ENCODE data around the gene MYBPC2. TPM values are rescaled to one million over a fixed set of nuclear protein-coding genes. Genes with fewer than 3 reads are reported as not detected.

Gene MYBPC2
- total RNA-seq, 1 experiment from 2014 or later: not detected

DNA sequence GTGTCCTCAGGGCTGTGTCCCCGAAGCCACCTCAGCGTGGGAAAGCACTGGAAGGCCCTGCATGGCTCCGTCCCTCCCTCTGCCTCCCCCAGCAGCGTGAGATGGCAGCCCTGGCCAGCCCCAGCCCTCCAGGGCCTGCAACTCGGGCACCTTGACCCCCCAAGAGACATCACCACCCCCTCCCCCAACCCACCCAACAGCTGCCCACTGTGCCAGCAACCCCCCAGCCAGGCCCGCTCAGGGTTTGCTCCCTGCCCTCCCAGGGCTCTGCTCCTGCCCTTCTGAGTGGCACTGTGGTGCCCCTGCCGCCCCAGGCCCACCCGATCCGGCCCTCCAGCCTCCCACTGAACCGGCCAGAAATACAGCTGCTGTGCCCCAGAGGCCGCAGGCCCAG is 82.5 kb downstream of the MYBPC2 start:
- DNase-seq (ENCODE audit: low spot score): no peak

Other genes with a start within 250 kb of the MYBPC2 start
- 2.4 and 2.8 TPM in 2 replicates for gene MYH14, start 229.3 kb upstream of the MYBPC2 start, total RNA-seq (2014; rRNA removed; shearing (Covaris generic))
- gene KCNC3, start 103.5 kb upstream of the MYBPC2 start, total RNA-seq (2014; rRNA removed; shearing (Covaris generic)): 0.22 TPM in 1 of 2 replicates, not detected in the other
- 0.07 and 0.16 TPM in 2 replicates for gene NAPSA, start 67.3 kb upstream of the MYBPC2 start, total RNA-seq (2014; rRNA removed; shearing (Covaris generic))
- gene NR1H2, start 56.4 kb upstream of the MYBPC2 start, total RNA-seq (2014; rRNA removed; shearing (Covaris generic)): 96.8 and 97.3 TPM in 2 replicates
- 57.5 and 79.9 TPM in 2 replicates for gene POLD1, start 48.5 kb upstream of the MYBPC2 start, total RNA-seq (2014; rRNA removed; shearing (Covaris generic))
- gene SPIB, start 14.0 kb upstream of the MYBPC2 start, total RNA-seq (2014; rRNA removed; shearing (Covaris generic)): 0.07 and 0.14 TPM in 2 replicates
- gene EMC10, start 43.6 kb downstream of the MYBPC2 start, total RNA-seq (2014; rRNA removed; shearing (Covaris generic)): 61.5 and 64.7 TPM in 2 replicates
- 1.6 TPM in 1 of 2 replicates, not detected in the other for gene GARIN5A, start 44.0 kb downstream of the MYBPC2 start, total RNA-seq (2014; rRNA removed; shearing (Covaris generic))
- 38.4 and 44.4 TPM in 2 replicates for gene JOSD2, start 78.3 kb downstream of the MYBPC2 start, total RNA-seq (2014; rRNA removed; shearing (Covaris generic))
- gene ASPDH, start 81.0 kb downstream of the MYBPC2 start, total RNA-seq (2014; rRNA removed; shearing (Covaris generic)): 0.36 TPM in 1 of 2 replicates, not detected in the other
- gene LRRC4B, start 135.5 kb downstream of the MYBPC2 start, total RNA-seq (2014; rRNA removed; shearing (Covaris generic)): 12.3 and 13.5 TPM in 2 replicates
- gene SYT3, start 207.0 kb downstream of the MYBPC2 start, total RNA-seq (2014; rRNA removed; shearing (Covaris generic)): 1.9 and 2.2 TPM in 2 replicates
- gene C19orf81, start 216.6 kb downstream of the MYBPC2 start, total RNA-seq (2014; rRNA removed; shearing (Covaris generic)): 2.1 TPM in 1 of 2 replicates, not detected in the other

Data from A172 (cell line).